Testis (tissue), 2 donors: Measurements from ENCODE around the gene DIDO1.

ENCODE experiments used
- CTCF ChIP-seq, 3 experiments: fragments of 450-650 bp in 2 of 3; fragments of 200-600 bp in 1 of 3; sonication (generic) in 1 of 3; IDR thresholded peaks; one replicate each; pipeline ENCODE4 v1.5.1; 2016 to 2019; ENCODE audit warnings: antibody characterized with exemption in 3 of 3, mild to moderate bottlenecking in 2 of 3, moderate library complexity in 1 of 3
- POLR2A ChIP-seq: fragments of 450-650 bp; IDR thresholded peaks from one replicate; pipeline ENCODE4 v1.6.1; 2017; ENCODE audit warnings: antibody characterized with exemption, mild to moderate bottlenecking, moderate library complexity

- TF ChIP-seq CTCF (IDR thresholded peaks at IDR 0.05) (no peak), POLR2A (no peak)
Measured at GRCh38 chr20:62894261-62894660, 32.0 kb downstream of the DIDO1 start.
